HepG2 (cell line): ENCODE data around the gene BANK1. TPM values are rescaled to one million over a fixed set of nuclear protein-coding genes. Genes with fewer than 3 reads are reported as not detected.

Experiments
- DPF2 ChIP-seq: sonication (generic); formaldehyde crosslinking; IDR thresholded peaks from 2 replicates; pipeline ENCODE4 v1.4.0; 2020; ENCODE audit warnings: mild to moderate bottlenecking, low read depth, missing genetic modification reagents, borderline replicate concordance
- MED13 ChIP-seq: sonication (generic); formaldehyde crosslinking; IDR thresholded peaks from 2 replicates; pipeline ENCODE4 v1.5.0; 2020; ENCODE audit warnings: missing genetic modification reagents
- ZNF44 ChIP-seq: sonication (generic); formaldehyde crosslinking; IDR thresholded peaks from 2 replicates; pipeline ENCODE4 v1.5.1; 2020; ENCODE audit warnings: mild to moderate bottlenecking, missing genetic modification reagents
- ZNF572 ChIP-seq: sonication (generic); formaldehyde crosslinking; IDR thresholded peaks from 2 replicates; pipeline ENCODE4 v1.5.1; 2020; ENCODE audit warnings: mild to moderate bottlenecking, missing genetic modification reagents
- ZNF841 ChIP-seq: sonication (generic); formaldehyde crosslinking; IDR thresholded peaks from 2 replicates; pipeline ENCODE4 v1.8.1; 2023; ENCODE audit warnings: missing genetic modification reagents, borderline replicate concordance
- polyA plus RNA-seq, 8 experiments: library from polyadenylated mRNA; depleted of rRNA in 3 of 8; stranded (reverse) in 7 of 8; unstranded in 1 of 8; fragments of >200 nt; fragmentation: Illumina TruSeq in 4 of 8; extraction: Trizol in 4 of 8; gene quantifications; 2 replicates each; pipeline versions ENCODE4 v1.2.1 to v1.2.3, GENCODE V29; 2011 to 2016; ENCODE audit warnings: low read depth in 4 of 8, missing spikeins in 1 of 8, mixed read lengths in 1 of 8; ENCODE audit not compliant: insufficient read depth in 1 of 8
- total RNA-seq, 5 experiments: library from RNA; depleted of rRNA; stranded (reverse); fragments of >200 nt; fragmentation: Illumina TruSeq; extraction: Trizol; gene quantifications; 2 replicates each; pipeline ENCODE4 v1.2.3, GENCODE V29; 2016; ENCODE audit warnings: low read depth in 1 of 5
- TF ChIP-seq, protein P1 (sequence below), 2 experiments: fragments of 450-650 bp in 1 of 2; sonication (generic) in 1 of 2; formaldehyde crosslinking in 1 of 2; IDR thresholded peaks; 2 replicates each; pipeline versions ENCODE4 v1.6.1 to v1.8.0; 2016 to 2022; ENCODE audit warnings: antibody characterized with exemption in 1 of 2, mild to moderate bottlenecking in 1 of 2, missing genetic modification reagents in 1 of 2
- TF ChIP-seq, protein P2 (sequence below): sonication (generic); formaldehyde crosslinking; IDR thresholded peaks from 2 replicates; pipeline ENCODE4 v1.4.0; 2020; ENCODE audit warnings: mild to moderate bottlenecking, missing genetic modification reagents

The BANK1 gene
- total and polyA plus RNA-seq, 2 of the 13 experiments (the other 11 are each of a cell fraction or from before 2014, with no cell fraction given) = 0.15 TPM; not detected in 1

DNA sequence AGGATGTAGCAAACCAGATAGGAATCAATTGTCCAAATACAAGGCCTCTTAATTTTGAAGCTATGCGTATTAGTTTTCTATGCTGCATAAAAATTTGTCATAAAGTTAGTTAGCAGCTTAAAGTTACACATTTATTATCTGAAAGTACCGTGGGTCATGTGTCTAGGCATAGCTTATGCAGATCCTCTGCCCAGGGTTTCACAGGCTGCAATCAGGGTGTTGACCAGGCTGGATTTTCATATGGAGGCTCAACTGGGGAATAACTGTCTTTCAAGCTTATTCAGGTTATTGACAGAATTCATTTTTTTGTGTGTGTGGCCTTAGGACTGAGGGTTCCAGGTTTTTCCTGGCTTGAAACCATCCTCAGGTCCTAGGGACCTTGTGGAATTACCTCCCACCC lies 289.7 kb downstream of the BANK1 start (continued):
- TF ChIP-seq, protein P1, sequence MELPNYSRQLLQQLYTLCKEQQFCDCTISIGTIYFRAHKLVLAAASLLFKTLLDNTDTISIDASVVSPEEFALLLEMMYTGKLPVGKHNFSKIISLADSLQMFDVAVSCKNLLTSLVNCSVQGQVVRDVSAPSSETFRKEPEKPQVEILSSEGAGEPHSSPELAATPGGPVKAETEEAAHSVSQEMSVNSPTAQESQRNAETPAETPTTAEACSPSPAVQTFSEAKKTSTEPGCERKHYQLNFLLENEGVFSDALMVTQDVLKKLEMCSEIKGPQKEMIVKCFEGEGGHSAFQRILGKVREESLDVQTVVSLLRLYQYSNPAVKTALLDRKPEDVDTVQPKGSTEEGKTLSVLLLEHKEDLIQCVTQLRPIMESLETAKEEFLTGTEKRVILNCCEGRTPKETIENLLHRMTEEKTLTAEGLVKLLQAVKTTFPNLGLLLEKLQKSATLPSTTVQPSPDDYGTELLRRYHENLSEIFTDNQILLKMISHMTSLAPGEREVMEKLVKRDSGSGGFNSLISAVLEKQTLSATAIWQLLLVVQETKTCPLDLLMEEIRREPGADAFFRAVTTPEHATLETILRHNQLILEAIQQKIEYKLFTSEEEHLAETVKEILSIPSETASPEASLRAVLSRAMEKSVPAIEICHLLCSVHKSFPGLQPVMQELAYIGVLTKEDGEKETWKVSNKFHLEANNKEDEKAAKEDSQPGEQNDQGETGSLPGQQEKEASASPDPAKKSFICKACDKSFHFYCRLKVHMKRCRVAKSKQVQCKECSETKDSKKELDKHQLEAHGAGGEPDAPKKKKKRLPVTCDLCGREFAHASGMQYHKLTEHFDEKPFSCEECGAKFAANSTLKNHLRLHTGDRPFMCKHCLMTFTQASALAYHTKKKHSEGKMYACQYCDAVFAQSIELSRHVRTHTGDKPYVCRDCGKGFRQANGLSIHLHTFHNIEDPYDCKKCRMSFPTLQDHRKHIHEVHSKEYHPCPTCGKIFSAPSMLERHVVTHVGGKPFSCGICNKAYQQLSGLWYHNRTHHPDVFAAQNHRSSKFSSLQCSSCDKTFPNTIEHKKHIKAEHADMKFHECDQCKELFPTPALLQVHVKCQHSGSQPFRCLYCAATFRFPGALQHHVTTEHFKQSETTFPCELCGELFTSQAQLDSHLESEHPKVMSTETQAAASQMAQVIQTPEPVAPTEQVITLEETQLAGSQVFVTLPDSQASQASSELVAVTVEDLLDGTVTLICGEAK (IDR thresholded peaks at IDR 0.05) = no peak
- TF ChIP-seq, protein P1 (CRISPR knock-in tag; IDR thresholded peaks at IDR 0.05) = no peak
- TF ChIP-seq DPF2 (CRISPR knock-in tag) = no peak
- TF ChIP-seq ZNF44 (CRISPR knock-in tag) = no peak
- no peak for TF ChIP-seq MED13 (CRISPR knock-in tag)
- no peak for TF ChIP-seq ZNF841
- TF ChIP-seq, protein P2, sequence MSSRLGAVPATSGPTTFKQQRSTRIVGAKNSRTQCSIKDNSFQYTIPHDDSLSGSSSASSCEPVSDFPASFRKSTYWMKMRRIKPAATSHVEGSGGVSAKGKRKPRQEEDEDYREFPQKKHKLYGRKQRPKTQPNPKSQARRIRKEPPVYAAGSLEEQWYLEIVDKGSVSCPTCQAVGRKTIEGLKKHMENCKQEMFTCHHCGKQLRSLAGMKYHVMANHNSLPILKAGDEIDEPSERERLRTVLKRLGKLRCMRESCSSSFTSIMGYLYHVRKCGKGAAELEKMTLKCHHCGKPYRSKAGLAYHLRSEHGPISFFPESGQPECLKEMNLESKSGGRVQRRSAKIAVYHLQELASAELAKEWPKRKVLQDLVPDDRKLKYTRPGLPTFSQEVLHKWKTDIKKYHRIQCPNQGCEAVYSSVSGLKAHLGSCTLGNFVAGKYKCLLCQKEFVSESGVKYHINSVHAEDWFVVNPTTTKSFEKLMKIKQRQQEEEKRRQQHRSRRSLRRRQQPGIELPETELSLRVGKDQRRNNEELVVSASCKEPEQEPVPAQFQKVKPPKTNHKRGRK (CRISPR knock-in tag) = no peak
- TF ChIP-seq ZNF572 (CRISPR knock-in tag) = no peak
